WI38 (cell line): ENCODE results near the gene KRTCAP3.

Source experiments
- H3K4me3 ChIP-seq: 2 replicates; pipeline ENCODE4 v1.5.1; 2011; ENCODE audit warnings: low read depth, mild to moderate bottlenecking, control low read depth, low read length
- CTCF ChIP-seq: IDR thresholded peaks from 2 replicates; pipeline ENCODE4 v1.5.1; 2012; ENCODE audit warnings: low read depth, mild to moderate bottlenecking, control low read depth, low read length

The KRTCAP3 gene

GRCh38 chr2:27441958-27442919, at the start of gene KRTCAP3:
TSS of gene KRTCAP3 (plus strand) at chr2:27442381. CDS start at chr2:27442413, 32 bp downstream.
- no peak for TF ChIP-seq CTCF

GRCh38 chr2:27393225-27393624, 49.0 kb upstream of the KRTCAP3 start:
- no peak overlapping the region for H3K4me3 ChIP-seq
- TF ChIP-seq CTCF, result no peak

More at GRCh38 chr2:27441958-27442919, at the start of gene KRTCAP3:
- H3K4me3 ChIP-seq, result no peak within 1 kb of the TSS

GRCh38 chr2:27398962-27399361, 43.2 kb upstream of the KRTCAP3 start:
- H3K4me3 ChIP-seq, result no peak overlapping the region
- no peak for TF ChIP-seq CTCF

GRCh38 chr2:27400348-27401135, 41.6 kb upstream of the KRTCAP3 start:
- H3K4me3 ChIP-seq, result no peak overlapping the region
- TF ChIP-seq CTCF, result no peak

- peak; percentile 58; the same call in 1 of the 2 replicates for TF ChIP-seq CTCF
- H3K4me3 ChIP-seq, result peak overlapping the region; percentile 98
Measured at GRCh38 chr2:27407798-27408491, 34.2 kb upstream of the KRTCAP3 start.

- no peak for TF ChIP-seq CTCF
- peak overlapping the region; percentile 98 for H3K4me3 ChIP-seq
Measured at GRCh38 chr2:27408601-27409320, 33.4 kb upstream of the KRTCAP3 start.
